Cerebellar cortex (tissue), 1 donor: ENCODE data around the gene RAD51B.

ENCODE experiments used
- DNase-seq: peaks from one replicate; pipeline ENCODE4 v3.0.0-alpha.2; 2015; ENCODE audit warnings: low spot score

The RAD51B gene

GRCh38 chr14:68726093-68726695, 906.6 kb downstream of the RAD51B start:
- DNase-seq, result no peak

GRCh38 chr14:68727315-68728047, 907.9 kb downstream of the RAD51B start:
- no peak for DNase-seq

GRCh38 chr14:68728342-68729106, 908.9 kb downstream of the RAD51B start:
- no peak for DNase-seq

- no peak for DNase-seq
Observed at GRCh38 chr14:68729556-68729955, 910.0 kb downstream of the RAD51B start.

- DNase-seq, result no peak
Observed at GRCh38 chr14:68730348-68730747, 910.8 kb downstream of the RAD51B start.

DNA sequence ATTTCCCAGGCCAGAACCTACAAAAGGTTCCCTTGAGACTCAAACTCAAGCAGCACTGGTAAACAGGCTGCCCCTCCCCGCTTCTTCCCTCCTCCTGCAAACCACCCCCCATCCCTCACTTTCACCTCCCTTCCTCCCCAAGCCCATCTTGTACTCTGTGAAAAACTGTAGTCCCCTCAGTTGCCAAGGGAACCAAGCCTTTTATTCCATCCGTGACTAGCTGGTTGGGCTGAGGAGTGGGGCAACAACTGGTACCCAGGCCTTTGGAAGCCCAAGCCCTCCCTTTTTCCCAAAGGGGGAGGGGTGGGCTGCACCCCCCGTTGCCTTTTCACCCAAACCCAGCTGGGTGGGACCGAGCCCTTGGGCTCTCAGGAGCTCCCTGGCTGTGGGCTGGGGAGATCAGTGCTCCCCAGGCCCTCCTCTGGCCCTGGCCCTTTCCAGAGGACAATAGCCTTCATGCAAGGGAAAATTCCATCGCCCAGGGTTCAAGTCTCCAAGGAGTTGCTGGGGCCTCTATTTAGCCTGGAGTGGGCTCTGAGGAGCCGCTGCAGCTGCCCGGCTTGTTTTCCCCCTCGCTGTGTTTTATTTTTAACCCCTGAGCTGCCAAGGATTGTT, 911.3 kb downstream of the RAD51B start:
- peak; percentile 19 for DNase-seq

GRCh38 chr14:68733086-68733914, 913.7 kb downstream of the RAD51B start:
- no peak for DNase-seq

GRCh38 chr14:68734231-68734732, 914.7 kb downstream of the RAD51B start:
- DNase-seq, result no peak

GRCh38 chr14:68735856-68736255, 916.3 kb downstream of the RAD51B start:
- no peak for DNase-seq

GRCh38 chr14:68736471-68736871, 916.9 kb downstream of the RAD51B start:
- no peak for DNase-seq

- DNase-seq, result no peak
Observed at GRCh38 chr14:68737086-68737485, 917.5 kb downstream of the RAD51B start.

- no peak for DNase-seq
Observed at GRCh38 chr14:68738559-68738958, 919.0 kb downstream of the RAD51B start.

- DNase-seq, result no peak
Observed at GRCh38 chr14:68739701-68740100, 920.1 kb downstream of the RAD51B start.

- DNase-seq, result no peak
Observed at GRCh38 chr14:68740788-68741476, 921.4 kb downstream of the RAD51B start.

DNA sequence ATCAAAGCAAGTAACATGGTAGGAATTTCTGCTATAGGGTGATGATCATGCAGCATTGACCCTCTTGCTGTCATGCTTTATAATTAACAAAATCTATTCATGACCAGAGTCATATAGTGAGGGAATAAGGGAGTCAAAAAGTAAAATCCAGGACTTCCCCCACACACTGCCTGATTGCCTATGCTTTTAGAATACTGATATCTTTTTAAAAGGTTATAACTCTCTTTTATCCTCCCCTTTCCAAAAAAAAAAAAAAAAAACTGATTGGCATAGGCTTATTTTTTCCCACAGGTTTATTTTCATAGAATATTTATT, 921.9 kb downstream of the RAD51B start:
- no peak for DNase-seq

DNA sequence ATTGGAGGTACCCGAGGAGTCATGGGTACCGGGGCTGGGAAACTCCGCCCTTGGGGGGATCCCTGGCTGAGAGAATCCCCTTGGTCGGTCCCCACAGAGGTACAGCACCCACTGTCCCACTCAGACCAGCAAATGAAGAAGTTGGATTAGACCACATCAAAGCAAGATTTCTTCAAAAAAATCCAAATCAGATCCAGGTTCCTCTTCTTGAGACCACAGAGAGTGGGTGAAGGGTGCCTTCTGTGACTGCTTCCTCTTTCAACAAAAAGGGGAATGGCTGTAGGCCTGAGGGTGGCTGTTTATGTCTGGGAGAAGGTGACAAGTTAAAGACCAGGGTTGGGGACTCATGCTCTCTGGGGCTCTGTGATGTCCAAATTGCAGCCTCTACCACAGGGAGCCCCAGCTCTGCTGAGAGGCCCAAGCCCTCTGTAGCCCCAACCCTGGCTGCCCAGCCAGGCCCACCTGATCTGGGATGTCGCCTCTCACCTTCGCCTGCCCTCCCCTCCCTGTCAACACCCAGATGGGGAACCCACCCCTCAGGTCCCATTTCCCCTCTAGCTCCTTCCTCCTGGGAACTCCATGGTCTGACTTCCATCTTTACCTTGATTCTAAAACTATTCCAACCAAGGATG, 922.4 kb downstream of the RAD51B start:
- no peak for DNase-seq

GRCh38 chr14:68744613-68745012, 925.0 kb downstream of the RAD51B start:
- no peak for DNase-seq

DNA sequence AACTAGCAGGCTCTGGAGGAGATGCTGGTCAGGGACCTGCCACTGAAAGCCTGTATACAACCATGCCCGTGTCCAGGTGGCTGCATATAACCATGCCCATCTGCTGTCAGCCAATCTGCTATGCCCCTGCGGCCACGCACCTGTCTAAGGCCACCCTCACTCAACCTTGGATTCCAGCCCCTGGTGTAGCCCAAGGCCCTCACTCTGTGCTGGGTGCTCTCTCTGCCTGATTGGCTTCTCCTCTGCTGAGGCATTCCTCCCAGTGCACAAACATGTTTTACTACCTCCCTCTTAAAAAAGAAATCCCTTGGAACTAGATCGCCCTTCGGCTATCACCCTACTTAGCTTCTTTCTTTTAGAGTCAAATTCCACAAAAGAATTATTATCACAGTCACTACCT, 927.8 kb downstream of the RAD51B start:
- DNase-seq, result no peak

- no peak for DNase-seq
Observed at GRCh38 chr14:68748260-68748659, 928.7 kb downstream of the RAD51B start.

DNA sequence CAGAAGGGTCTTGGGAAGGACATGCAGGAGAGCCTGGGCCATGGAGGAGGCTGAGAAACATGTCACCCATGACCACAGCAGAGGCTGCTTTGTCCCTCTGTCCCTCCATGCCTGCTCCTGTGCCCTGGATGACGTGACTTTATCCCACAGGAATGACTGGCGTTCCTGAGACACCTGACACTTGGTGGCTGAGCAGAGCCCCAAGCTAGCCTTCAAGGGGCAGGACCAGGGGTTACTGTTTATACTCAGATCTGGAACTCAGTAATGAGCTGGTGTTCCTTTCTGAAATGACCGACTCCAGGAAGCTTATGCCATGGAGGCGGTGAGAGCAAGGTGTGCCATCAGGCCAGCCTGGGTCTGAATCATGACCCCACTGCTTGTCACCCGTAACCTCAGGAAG, 929.1 kb downstream of the RAD51B start:
- DNase-seq, result no peak
